Activated CD4-positive, alpha-beta memory T cell treated with anti-CD3 and anti-CD28 coated beads for 36 hours (primary cell): ENCODE measurements around the gene SLC41A2. TPM values are rescaled to one million over a fixed set of nuclear protein-coding genes. Genes with fewer than 3 reads are reported as not detected.
"Not testable (repeated sequence)": the region's sequence is repeated elsewhere in the genome, so short reads cannot be mapped to it uniquely, and the experiment has no call there.

ENCODE experiments used
- CTCF ChIA-PET: fragments of 350-600 bp; sonication (Branson Sonifier 250); formaldehyde crosslinking; loops from one replicate; lab custom pipeline; 2021; ENCODE audit warnings: antibody characterized with exemption, inconsistent platforms; lab: Charles Lee
- POLR2A ChIA-PET: fragments of 350-600 bp; sonication (Branson Sonifier 250); formaldehyde crosslinking; loops from one replicate; lab custom pipeline; 2021; ENCODE audit warnings: antibody characterized with exemption; lab: Charles Lee
- DNase-seq: peaks from one replicate; pipeline ENCODE4 v3.0.0-alpha.2; 2020
- H3K27ac Mint-ChIP-seq: one replicate; pipeline ENCODE4 v1.8.0; 2021; ENCODE audit warnings: mixed read lengths
- H3K27me3 Mint-ChIP-seq: one replicate; pipeline ENCODE4 v1.8.0; 2021; ENCODE audit warnings: mixed read lengths
- H3K36me3 Mint-ChIP-seq: one replicate; pipeline ENCODE4 v1.8.0; 2021; ENCODE audit warnings: mixed read lengths
- H3K4me1 Mint-ChIP-seq: one replicate; pipeline ENCODE4 v1.8.0; 2021; ENCODE audit warnings: low read depth, mixed read lengths
- H3K4me3 Mint-ChIP-seq: one replicate; pipeline ENCODE4 v1.8.0; 2021; ENCODE audit warnings: mild to moderate bottlenecking, mixed read lengths
- H3K9me3 Mint-ChIP-seq: one replicate; pipeline ENCODE4 v1.8.0; 2021; ENCODE audit warnings: mixed read lengths
- intact Hi-C: fragments of 100-400 bp; cut with micrococcal nuclease; formaldehyde crosslinking; loops from one replicate; pipeline ENCODE4 v1.15.1; 2023
- total RNA-seq, 2 experiments: library from RNA; stranded (reverse); gene quantifications; one replicate each; pipeline ENCODE4 v1.2.3, GENCODE V29; 2021

SLC41A2 gene
- total RNA-seq, 2 experiments from 2014 or later, result 7.6 to 7.7 TPM

DNA sequence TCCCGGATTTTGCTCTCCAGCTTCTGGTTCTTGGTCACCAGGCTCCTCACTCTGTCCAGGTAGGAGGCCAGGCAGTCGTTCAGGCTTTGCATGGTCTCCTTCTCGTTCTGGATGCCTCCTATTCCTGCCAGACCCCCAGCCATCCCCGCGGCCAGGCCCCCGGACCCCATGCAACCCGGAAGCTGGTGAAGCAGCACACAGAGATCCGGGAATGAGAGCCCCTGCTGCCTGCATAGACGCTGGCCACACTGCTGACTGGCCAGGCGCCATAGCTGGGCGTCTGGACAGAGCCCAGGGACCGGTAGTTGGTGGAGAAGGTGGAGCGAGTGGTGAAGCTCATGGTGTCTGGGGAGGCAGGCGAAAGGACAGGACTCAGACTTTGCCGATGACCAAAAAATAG is 19.6 kb upstream of the SLC41A2 start:
- DNase-seq, H3K4me1 Mint-ChIP-seq, H3K27ac Mint-ChIP-seq, H3K9me3 Mint-ChIP-seq, CTCF ChIA-PET, H3K4me3 Mint-ChIP-seq, POLR2A ChIA-PET, H3K27me3 Mint-ChIP-seq, H3K36me3 Mint-ChIP-seq, intact Hi-C loops: not testable (repeated sequence)

DNA sequence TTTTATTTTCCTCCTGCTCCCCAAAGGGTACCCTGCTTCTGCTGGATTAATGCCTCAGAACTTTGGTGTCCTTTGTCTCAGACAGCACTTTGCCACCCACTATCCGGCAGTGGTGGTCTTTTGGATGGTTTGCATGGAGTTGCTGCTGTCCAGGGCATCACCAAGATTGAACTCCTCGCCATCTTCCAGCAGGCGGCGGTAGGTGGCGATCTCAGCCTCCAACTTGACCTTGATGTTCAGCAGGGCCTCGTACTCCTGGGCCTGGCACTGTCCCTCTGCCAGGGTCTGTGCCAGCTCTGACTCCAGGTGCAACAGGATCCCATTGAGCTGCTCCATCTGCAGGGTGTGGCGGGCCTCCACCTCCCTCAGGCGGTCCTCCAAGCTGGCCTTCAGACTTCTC is 18.6 kb upstream of the SLC41A2 start:
- Mint-ChIP-seq H3K27ac (no peak overlapping the region), H3K4me1 (no peaks in the 10 kb centered on the region), H3K9me3 (no peaks in the 10 kb centered on the region), H3K27me3 (no peaks in the 10 kb centered on the region), H3K4me3 (no peak overlapping the region), H3K36me3 (no peaks in the 10 kb centered on the region)
- DNase-seq, result no peak
- POLR2A ChIA-PET, result no interaction called here
- CTCF ChIA-PET, result no interaction called here
- intact Hi-C loops, result no loop called here

DNA sequence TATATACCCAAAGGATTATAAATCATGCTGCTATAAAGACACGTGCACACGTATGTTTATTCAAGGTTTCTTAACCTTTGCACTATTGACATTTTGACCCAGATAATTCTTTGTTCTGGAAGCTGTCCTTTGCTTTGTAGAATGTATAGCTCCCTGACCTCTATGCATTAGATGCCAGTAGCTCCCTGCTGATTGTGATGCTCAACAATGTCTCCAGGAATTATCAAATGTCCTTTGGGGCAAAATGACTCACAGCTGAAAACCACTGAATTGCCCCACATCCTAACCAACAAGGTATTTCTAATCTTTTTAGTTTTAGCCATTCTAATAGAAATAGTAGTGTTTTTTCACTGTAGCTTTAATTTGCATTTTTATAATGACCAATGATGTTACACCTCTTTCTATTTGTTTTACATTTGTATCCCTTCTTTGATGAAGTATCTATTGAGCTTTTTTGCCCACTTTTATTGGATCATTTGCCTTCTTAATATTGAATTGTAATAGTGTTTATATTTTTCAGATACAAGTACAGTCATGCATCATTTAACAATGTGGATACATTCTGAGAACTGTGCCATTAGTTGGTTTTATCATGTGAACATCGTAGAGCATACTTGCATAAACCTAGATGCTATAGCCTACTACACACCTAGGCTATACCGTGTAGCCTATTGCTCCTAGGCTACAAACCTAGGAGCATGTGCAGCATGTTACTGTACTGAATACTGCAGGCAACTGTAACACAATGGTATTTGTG is 17.7 kb upstream of the SLC41A2 start:
- no peak overlapping the region for H3K27ac Mint-ChIP-seq
- no peaks in the 10 kb centered on the region for H3K27me3 Mint-ChIP-seq
- no peaks in the 10 kb centered on the region for H3K9me3 Mint-ChIP-seq
- CTCF ChIA-PET, result no interaction called here
- intact Hi-C loops, result no loop called here
- no peak for DNase-seq
- POLR2A ChIA-PET, result no interaction called here
- no peaks in the 10 kb centered on the region for H3K36me3 Mint-ChIP-seq
- no peak overlapping the region for H3K4me3 Mint-ChIP-seq
- no peaks in the 10 kb centered on the region for H3K4me1 Mint-ChIP-seq

DNA sequence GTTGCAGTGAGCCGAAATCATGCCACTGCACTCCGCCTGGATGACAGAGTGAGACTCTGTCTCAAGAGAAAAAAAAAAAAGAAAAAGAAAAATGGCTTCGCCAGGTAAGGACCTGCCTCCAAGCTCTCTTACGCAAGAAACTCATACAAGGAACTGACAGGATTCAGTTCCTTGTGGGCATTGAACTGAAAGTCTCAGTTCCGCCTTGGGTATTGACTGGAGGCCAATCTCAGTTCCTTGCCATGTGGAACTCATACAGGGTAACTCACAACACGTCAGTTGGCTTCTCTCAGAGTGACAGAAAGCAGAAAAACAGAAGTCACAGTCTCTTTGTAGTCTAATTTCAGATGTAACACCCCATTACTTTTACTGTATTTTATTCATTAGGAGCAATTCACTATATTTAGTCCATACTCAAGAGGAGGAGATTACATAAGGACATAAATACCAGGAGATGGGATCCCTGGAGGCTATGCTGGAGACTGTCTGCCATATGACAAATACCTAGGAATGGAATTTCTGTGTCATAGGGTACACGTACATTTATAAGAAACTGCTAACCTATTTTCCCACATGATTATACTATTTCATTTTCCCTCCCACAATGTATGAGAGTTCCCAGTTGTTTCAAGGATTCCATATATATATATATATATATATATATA is 16.7 kb upstream of the SLC41A2 start:
- no peak overlapping the region for H3K4me3 Mint-ChIP-seq
- no peaks in the 10 kb centered on the region for H3K9me3 Mint-ChIP-seq
- H3K4me1 Mint-ChIP-seq, result no peaks in the 10 kb centered on the region
- ChIA-PET POLR2A (no interaction called here), CTCF (no interaction called here)
- intact Hi-C loops, result no loop called here
- no peaks in the 10 kb centered on the region for H3K27me3 Mint-ChIP-seq
- H3K27ac Mint-ChIP-seq, result no peak overlapping the region
- no peak for DNase-seq
- no peaks in the 10 kb centered on the region for H3K36me3 Mint-ChIP-seq

DNA sequence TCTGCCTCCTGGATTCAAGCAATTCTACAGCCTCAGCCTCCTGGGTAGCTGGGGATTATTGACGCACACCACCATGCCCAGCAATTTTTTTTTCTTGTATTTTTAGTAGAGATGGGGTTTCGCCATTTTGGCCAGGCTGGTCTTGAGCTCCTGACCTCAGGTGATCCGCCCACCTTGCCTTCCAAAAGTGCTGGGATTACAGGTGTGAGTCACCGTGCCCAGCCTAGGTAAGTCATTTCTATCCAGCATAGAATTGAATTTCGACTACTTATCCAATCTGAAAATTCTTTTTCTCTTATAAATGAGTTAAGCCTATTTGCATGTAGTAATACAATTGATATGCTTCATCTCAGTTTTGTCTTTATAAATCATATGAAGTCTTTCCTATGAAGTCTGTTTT is 15.2 kb upstream of the SLC41A2 start:
- Mint-ChIP-seq H3K36me3 (no peaks in the 10 kb centered on the region), H3K27ac (no peak overlapping the region), H3K4me3 (no peak overlapping the region), H3K9me3 (no peaks in the 10 kb centered on the region), H3K4me1 (no peaks in the 10 kb centered on the region), H3K27me3 (no peaks in the 10 kb centered on the region)
- POLR2A ChIA-PET, result no interaction called here
- intact Hi-C loops, result no loop called here
- CTCF ChIA-PET, result no interaction called here
- DNase-seq, result no peak

- POLR2A ChIA-PET, result no interaction called here
- H3K9me3 Mint-ChIP-seq, result no peaks in the 10 kb centered on the region
- intact Hi-C loops, result no loop called here
- no peak for DNase-seq
- no peaks in the 10 kb centered on the region for H3K36me3 Mint-ChIP-seq
- H3K27ac Mint-ChIP-seq, result no peak overlapping the region
- no peaks in the 10 kb centered on the region for H3K27me3 Mint-ChIP-seq
- CTCF ChIA-PET, result no interaction called here
- H3K4me3 Mint-ChIP-seq, result no peak overlapping the region
- H3K4me1 Mint-ChIP-seq, result no peaks in the 10 kb centered on the region
These were observed 13.2 kb upstream of the SLC41A2 start for GRCh38 chr12:104971306-104971705.

DNA sequence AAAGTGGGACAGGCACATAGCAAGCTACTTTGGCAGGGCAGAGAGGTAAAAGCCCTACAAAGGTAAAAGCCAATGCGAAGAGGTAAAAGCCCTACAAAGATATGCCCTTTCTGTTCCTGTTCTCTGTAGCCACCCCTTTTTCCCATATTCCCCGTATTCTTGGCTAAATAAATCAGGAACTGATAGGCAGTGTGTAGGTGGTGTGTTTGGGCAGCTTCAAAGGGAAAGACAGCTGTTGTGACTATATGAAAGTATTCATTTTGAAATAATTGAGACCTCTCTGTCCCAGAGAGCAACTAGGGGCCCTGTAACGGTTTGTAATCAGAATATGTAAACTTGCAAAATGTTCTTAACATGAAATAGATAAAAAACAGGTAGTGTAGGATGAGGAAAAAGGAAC is 11.3 kb upstream of the SLC41A2 start:
- intact Hi-C loops, result no loop called here
- Mint-ChIP-seq H3K36me3 (no peaks in the 10 kb centered on the region), H3K4me3 (no peak overlapping the region), H3K27ac (no peak overlapping the region), H3K4me1 (no peaks in the 10 kb centered on the region), H3K27me3 (peaks cover 6% of the 10 kb centered on the region), H3K9me3 (no peaks in the 10 kb centered on the region)
- POLR2A ChIA-PET, result interaction anchor here (0.6 to 0.7 kb wide), 3 partner anchors 206 to 521 kb away, joined by 3 to 4 read pairs (median 3); no protein-coding TSS in a partner anchor
- CTCF ChIA-PET, result no interaction called here
- no peak for DNase-seq

GRCh38 chr12:104966677-104967076 is 8.6 kb upstream of the SLC41A2 start:
- ChIA-PET POLR2A (no interaction called here), CTCF (interaction anchor here (0.7 kb wide), 1 partner anchor 422 kb away, joined by 3 read pairs; no protein-coding TSS in a partner anchor)
- intact Hi-C loops, result no loop called here
- H3K27me3 Mint-ChIP-seq, result peaks cover 14% of the 10 kb centered on the region
- no peaks in the 10 kb centered on the region for H3K9me3 Mint-ChIP-seq
- no peak overlapping the region for H3K27ac Mint-ChIP-seq
- no peak overlapping the region for H3K4me3 Mint-ChIP-seq
- no peaks in the 10 kb centered on the region for H3K4me1 Mint-ChIP-seq
- DNase-seq, result no peak
- no peaks in the 10 kb centered on the region for H3K36me3 Mint-ChIP-seq

- ChIA-PET CTCF (no interaction called here), POLR2A (no interaction called here)
- DNase-seq, result no peak
- no peaks in the 10 kb centered on the region for H3K9me3 Mint-ChIP-seq
- no peaks in the 10 kb centered on the region for H3K36me3 Mint-ChIP-seq
- H3K4me3 Mint-ChIP-seq, result no peak overlapping the region
- H3K27me3 Mint-ChIP-seq, result peaks cover 14% of the 10 kb centered on the region
- H3K27ac Mint-ChIP-seq, result no peak overlapping the region
- peaks cover 4% of the 10 kb centered on the region for H3K4me1 Mint-ChIP-seq
- intact Hi-C loops, result no loop called here
These were observed 6.7 kb upstream of the SLC41A2 start for GRCh38 chr12:104964856-104965205.

GRCh38 chr12:104964167-104964855 is 6.2 kb upstream of the SLC41A2 start:
- DNase-seq, result no peak
- POLR2A ChIA-PET, result no interaction called here
- intact Hi-C loops, result no loop called here
- no peaks in the 10 kb centered on the region for H3K36me3 Mint-ChIP-seq
- H3K4me1 Mint-ChIP-seq, result peaks cover 9% of the 10 kb centered on the region
- no peak overlapping the region for H3K27ac Mint-ChIP-seq
- CTCF ChIA-PET, result no interaction called here
- no peaks in the 10 kb centered on the region for H3K9me3 Mint-ChIP-seq
- peaks cover 14% of the 10 kb centered on the region for H3K27me3 Mint-ChIP-seq
- H3K4me3 Mint-ChIP-seq, result no peak overlapping the region

DNA sequence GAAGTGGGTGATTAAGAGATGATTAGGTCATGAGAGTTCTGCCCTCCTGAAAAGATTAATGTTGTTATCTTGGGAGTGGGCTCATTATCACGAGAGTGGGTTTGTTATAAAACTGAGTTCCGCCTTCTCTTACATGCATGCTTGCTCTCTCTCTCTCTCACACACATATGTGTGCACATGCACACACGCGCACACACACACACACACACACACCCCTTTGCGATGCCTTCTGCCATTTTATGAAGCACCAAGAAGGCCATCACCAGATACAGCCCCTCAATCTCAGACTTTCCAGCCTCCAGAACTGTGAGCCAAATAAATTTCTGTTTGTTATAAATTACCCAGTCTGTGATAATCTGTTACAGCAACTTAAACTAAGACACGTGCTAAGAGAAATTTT is 5.7 kb upstream of the SLC41A2 start:
- POLR2A ChIA-PET, result no interaction called here
- intact Hi-C loops, result no loop called here
- Mint-ChIP-seq H3K27me3 (peaks cover 14% of the 10 kb centered on the region), H3K27ac (no peak overlapping the region), H3K9me3 (no peaks in the 10 kb centered on the region), H3K4me3 (no peak overlapping the region), H3K36me3 (no peaks in the 10 kb centered on the region), H3K4me1 (peaks cover 14% of the 10 kb centered on the region)
- CTCF ChIA-PET, result no interaction called here
- DNase-seq, result no peak

DNA sequence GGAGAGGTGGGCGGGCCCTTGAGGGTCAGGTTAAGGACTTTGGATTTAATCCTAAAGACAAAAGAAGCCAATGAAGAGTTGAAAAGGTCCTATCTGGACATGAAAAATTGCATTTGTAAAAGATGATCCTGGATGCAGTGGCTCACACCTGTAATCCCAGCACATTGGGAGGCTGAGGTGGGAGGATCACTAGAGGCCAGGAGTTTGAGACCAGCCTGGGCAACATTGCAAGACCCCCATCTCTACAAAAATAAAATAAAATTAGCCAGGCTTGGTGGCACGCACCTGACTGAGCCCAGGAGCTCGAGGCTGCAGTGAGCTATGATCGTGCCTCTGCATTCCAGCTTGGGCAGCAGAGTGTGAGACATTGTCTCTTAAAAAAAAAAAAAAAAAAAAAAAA is 2.4 kb upstream of the SLC41A2 start:
- ChIA-PET POLR2A (no interaction called here), CTCF (interaction anchor here (1.4 kb wide), 1 partner anchor 29 kb away, joined by 3 read pairs; no protein-coding TSS in a partner anchor)
- H3K27me3 Mint-ChIP-seq, result peaks cover 13% of the 10 kb centered on the region
- no peaks in the 10 kb centered on the region for H3K9me3 Mint-ChIP-seq
- DNase-seq, result no peak
- no peak overlapping the region for H3K4me3 Mint-ChIP-seq
- intact Hi-C loops, result no loop called here
- H3K36me3 Mint-ChIP-seq, result no peaks in the 10 kb centered on the region
- peaks cover 25% of the 10 kb centered on the region for H3K4me1 Mint-ChIP-seq
- no peak overlapping the region for H3K27ac Mint-ChIP-seq
